ENCODE results near the gene XRCC4. TPM values are rescaled to one million over a fixed set of nuclear protein-coding genes. Genes with fewer than 3 reads are reported as not detected.

XRCC4 gene
- total and polyA plus RNA-seq, 7 experiments from 2014 or later = 2.9 to 12.2 (median 6.0) TPM

DNA sequence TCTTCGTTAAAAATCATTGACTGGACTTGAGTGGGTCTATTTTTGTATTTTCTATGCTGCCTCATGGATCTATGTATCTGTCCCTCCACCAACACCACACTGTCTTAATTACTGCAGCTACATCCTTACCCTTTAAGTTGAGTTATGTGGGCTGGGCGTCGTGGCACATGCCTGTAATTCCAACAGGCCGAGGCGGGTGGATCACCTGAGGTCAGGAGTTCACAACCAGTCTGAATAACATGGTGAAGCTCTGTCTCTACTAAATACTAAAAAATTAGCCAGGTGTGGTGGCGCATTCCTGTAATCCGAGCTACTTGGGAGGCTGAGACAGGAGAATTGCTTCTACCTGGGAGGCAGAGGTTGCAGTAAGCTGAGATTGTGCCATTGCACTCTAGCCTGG, 48.2 kb downstream of the XRCC4 start:
- Mint-ChIP-seq H3K4me3 (no peak overlapping the region), H3K9me3 (peaks cover 0 to 33% (median 12%) of the 10 kb centered on the region in 11 donors), H3K4me1 (no peaks in the 10 kb centered on the region), H3K27me3 (no peaks in the 10 kb centered on the region), H3K36me3 (peaks cover 9 to 40% (median 14%) of the 10 kb centered on the region in 5 donors), H3K27ac (no peak overlapping the region)
- ATAC-seq = no peak
- CTCF ChIA-PET = no interaction called here
- no peaks in the 10 kb centered on the region for H3K9me3 ChIP-seq (ENCODE audit: control insufficient read depth in 2 of 3, low read length in 3 of 3)
- H3K4me3 ChIP-seq (ENCODE audit: low read length) = no peak overlapping the region
- H3K27ac ChIP-seq (ENCODE audit: low read depth, low read length) = no peak overlapping the region
- H3K4me1 ChIP-seq (ENCODE audit: control insufficient read depth in 2 of 2, insufficient read depth in 2 of 2, low read length in 2 of 2) = no peaks in the 10 kb centered on the region
- POLR2A ChIA-PET = no interaction called here
- intact Hi-C loops (cut with micrococcal nuclease) = no loop called here
- H3K36me3 ChIP-seq (ENCODE audit: control insufficient read depth in 2 of 3, insufficient read depth in 3 of 3, low read length in 3 of 3) = no peaks in the 10 kb centered on the region
- DNase-seq = no peak
- H3K27me3 ChIP-seq (ENCODE audit: control insufficient read depth in 2 of 2, insufficient read depth in 2 of 2, low read length in 2 of 2) = no peaks in the 10 kb centered on the region

DNA sequence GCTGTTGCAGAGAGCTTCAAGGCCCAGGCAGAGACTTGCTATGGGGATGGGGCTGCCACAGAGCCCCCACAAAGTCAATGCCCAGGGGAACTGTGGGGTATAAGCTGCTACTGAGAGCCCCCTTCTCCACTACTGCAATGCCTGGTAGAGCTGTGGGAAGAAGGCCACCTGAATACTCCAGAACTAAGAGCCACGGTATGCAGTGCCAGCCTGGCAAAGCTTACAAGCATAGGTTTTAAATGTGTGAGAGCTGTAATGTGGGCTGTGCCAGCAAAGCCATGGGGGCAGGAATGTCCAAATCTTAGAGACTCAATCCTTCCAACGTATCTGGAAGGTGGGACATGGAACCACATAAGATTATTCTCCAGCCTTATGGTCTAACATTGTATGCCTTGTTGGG, 49.2 kb downstream of the XRCC4 start:
- POLR2A ChIA-PET = no interaction called here
- Histone ChIP-seq H3K9me3 (ENCODE audit: control insufficient read depth in 2 of 3, low read length in 3 of 3) (no peaks in the 10 kb centered on the region), H3K4me1 (ENCODE audit: control insufficient read depth in 2 of 2, insufficient read depth in 2 of 2, low read length in 2 of 2) (no peaks in the 10 kb centered on the region), H3K27me3 (ENCODE audit: control insufficient read depth in 2 of 2, insufficient read depth in 2 of 2, low read length in 2 of 2) (no peaks in the 10 kb centered on the region), H3K36me3 (ENCODE audit: control insufficient read depth in 2 of 3, insufficient read depth in 3 of 3, low read length in 3 of 3) (no peaks in the 10 kb centered on the region), H3K4me3 (ENCODE audit: low read length) (no peak overlapping the region), H3K27ac (ENCODE audit: low read depth, low read length) (no peak overlapping the region)
- Mint-ChIP-seq H3K4me3 (no peak overlapping the region), H3K4me1 (no peaks in the 10 kb centered on the region), H3K27me3 (no peaks in the 10 kb centered on the region), H3K9me3 (peaks cover 4 to 42% (median 12%) of the 10 kb centered on the region in 11 donors), H3K27ac (no peak overlapping the region), H3K36me3 (peaks cover 9 to 42% (median 17%) of the 10 kb centered on the region in 5 donors)
- CTCF ChIA-PET = no interaction called here
- ATAC-seq (no peak), DNase-seq (no peak)
- intact Hi-C loops (cut with micrococcal nuclease) = no loop called here

DNA sequence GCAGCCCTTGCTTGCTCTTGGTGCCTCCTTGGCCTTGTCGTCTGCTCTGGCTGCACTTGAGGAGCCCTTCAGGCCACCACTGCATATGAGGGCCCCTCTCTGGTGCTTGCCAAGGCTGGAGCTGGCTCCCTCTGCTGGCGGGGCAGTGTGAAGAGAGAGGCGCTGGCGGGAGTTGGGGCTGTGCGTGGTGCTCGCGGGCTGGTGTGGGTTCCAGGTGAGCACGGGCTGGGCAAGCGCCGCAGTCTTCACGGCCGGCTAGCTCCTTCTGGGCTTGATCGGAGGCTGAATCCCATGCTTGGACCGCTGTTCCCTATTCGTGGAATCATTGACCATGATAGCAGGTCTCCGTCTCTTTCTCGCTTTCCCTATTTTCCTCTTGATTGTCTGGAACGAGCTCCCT, 56.5 kb downstream of the XRCC4 start:
- H3K27me3 ChIP-seq (ENCODE audit: control insufficient read depth in 2 of 2, insufficient read depth in 2 of 2, low read length in 2 of 2) = no peaks in the 10 kb centered on the region

DNA sequence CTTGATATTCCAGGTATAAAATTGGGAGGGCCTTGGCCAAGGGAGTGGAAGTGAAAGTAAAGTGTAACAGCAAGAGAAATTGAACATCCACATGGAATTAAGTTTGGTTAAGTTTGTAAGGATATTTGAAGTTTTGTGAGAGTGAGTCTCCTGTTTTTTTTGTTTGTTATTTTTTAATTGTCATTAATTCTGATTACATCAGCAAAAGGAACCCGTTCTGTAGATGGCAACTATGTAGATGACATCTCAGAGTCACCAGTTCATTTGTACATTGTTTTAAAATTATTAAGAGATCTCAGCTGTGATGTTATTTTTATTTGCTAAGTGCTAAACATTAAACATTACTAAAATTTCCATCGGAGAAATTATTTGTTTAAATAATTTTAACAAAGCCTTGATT, 65.2 kb downstream of the XRCC4 start:
- DNase-seq = no peak
- no peaks in the 10 kb centered on the region for H3K4me1 ChIP-seq (ENCODE audit: control insufficient read depth in 2 of 2, insufficient read depth in 2 of 2, low read length in 2 of 2)
- no peak overlapping the region for H3K27ac ChIP-seq (ENCODE audit: low read depth, low read length)
- H3K36me3 ChIP-seq (ENCODE audit: control insufficient read depth in 2 of 3, insufficient read depth in 3 of 3, low read length in 3 of 3) = no peaks in the 10 kb centered on the region
- no peak overlapping the region for H3K4me3 ChIP-seq (ENCODE audit: low read length)
- Mint-ChIP-seq H3K27ac (no peak overlapping the region), H3K36me3 (peaks cover 3 to 30% (median 9%) of the 10 kb centered on the region in 5 donors), H3K9me3 (peaks cover 0 to 3% (median 0%) of the 10 kb centered on the region in 11 donors), H3K4me1 (peaks cover 0 to 5% (median 0%) of the 10 kb centered on the region in 7 donors), H3K27me3 (no peaks in the 10 kb centered on the region), H3K4me3 (no peak overlapping the region)
- no peak for ATAC-seq
- CTCF ChIA-PET = no interaction called here
- POLR2A ChIA-PET = no interaction called here
- no peaks in the 10 kb centered on the region for H3K27me3 ChIP-seq (ENCODE audit: control insufficient read depth in 2 of 2, insufficient read depth in 2 of 2, low read length in 2 of 2)
- intact Hi-C loops (cut with micrococcal nuclease) = no loop called here
- no peaks in the 10 kb centered on the region for H3K9me3 ChIP-seq (ENCODE audit: control insufficient read depth in 2 of 3, low read length in 3 of 3)

More for the DNA sequence above, 56.5 kb downstream of the XRCC4 start:
- Histone ChIP-seq H3K9me3 (ENCODE audit: control insufficient read depth in 2 of 3, low read length in 3 of 3) (no peaks in the 10 kb centered on the region), H3K36me3 (ENCODE audit: control insufficient read depth in 2 of 3, insufficient read depth in 3 of 3, low read length in 3 of 3) (no peaks in the 10 kb centered on the region), H3K4me1 (ENCODE audit: control insufficient read depth in 2 of 2, insufficient read depth in 2 of 2, low read length in 2 of 2) (no peaks in the 10 kb centered on the region), H3K4me3 (ENCODE audit: low read length) (no peak overlapping the region), H3K27ac (ENCODE audit: low read depth, low read length) (no peak overlapping the region)
- H3K4me1 Mint-ChIP-seq = no peaks in the 10 kb centered on the region
- peaks cover 4 to 51% (median 37%) of the 10 kb centered on the region in 5 donors for H3K36me3 Mint-ChIP-seq
- peaks cover 0 to 53% (median 19%) of the 10 kb centered on the region in 11 donors for H3K9me3 Mint-ChIP-seq
- intact Hi-C loops (cut with micrococcal nuclease) = no loop called here
- CTCF ChIA-PET = no interaction called here
- no peak for ATAC-seq
- no peak for DNase-seq
- no peak overlapping the region for H3K27ac Mint-ChIP-seq
- POLR2A ChIA-PET = no interaction called here
- H3K27me3 Mint-ChIP-seq = no peaks in the 10 kb centered on the region
- H3K4me3 Mint-ChIP-seq = no peak overlapping the region

DNA sequence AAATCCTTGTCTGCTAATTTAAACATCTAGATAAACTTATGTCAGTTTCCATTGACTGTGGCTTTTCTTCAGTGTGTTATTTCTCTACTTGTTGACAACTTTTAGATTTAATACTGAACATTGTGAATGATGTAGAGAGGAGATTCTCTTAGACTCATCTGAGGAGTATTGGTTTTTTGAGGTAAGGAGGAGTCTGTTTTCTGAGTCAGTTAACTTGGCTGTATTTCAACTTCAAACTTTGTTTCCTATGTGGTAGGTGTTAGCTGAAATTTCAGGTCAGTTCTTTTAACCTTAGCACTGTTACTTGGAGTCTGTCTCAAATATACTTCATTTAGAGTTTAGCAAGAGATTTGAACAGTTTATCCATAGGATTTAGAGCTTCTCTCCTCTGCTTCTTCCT, 67.9 kb downstream of the XRCC4 start:
- H3K27ac ChIP-seq (ENCODE audit: low read depth, low read length) = no peak overlapping the region
- POLR2A ChIA-PET = no interaction called here
- no peaks in the 10 kb centered on the region for H3K9me3 ChIP-seq (ENCODE audit: control insufficient read depth in 2 of 3, low read length in 3 of 3)
- Mint-ChIP-seq H3K4me3 (no peak overlapping the region), H3K27me3 (no peaks in the 10 kb centered on the region), H3K4me1 (peaks cover 0 to 5% (median 0%) of the 10 kb centered on the region in 7 donors), H3K9me3 (peaks cover 0 to 3% (median 0%) of the 10 kb centered on the region in 11 donors), H3K27ac (no peak overlapping the region), H3K36me3 (peaks cover 0 to 26% (median 9%) of the 10 kb centered on the region in 5 donors)
- no peaks in the 10 kb centered on the region for H3K27me3 ChIP-seq (ENCODE audit: control insufficient read depth in 2 of 2, insufficient read depth in 2 of 2, low read length in 2 of 2)
- intact Hi-C loops (cut with micrococcal nuclease) = no loop called here
- DNase-seq (no peak), ATAC-seq (no peak)
- CTCF ChIA-PET = no interaction called here
- no peaks in the 10 kb centered on the region for H3K36me3 ChIP-seq (ENCODE audit: control insufficient read depth in 2 of 3, insufficient read depth in 3 of 3, low read length in 3 of 3)
- H3K4me1 ChIP-seq (ENCODE audit: control insufficient read depth in 2 of 2, insufficient read depth in 2 of 2, low read length in 2 of 2) = no peaks in the 10 kb centered on the region
- no peak overlapping the region for H3K4me3 ChIP-seq (ENCODE audit: low read length)

DNA sequence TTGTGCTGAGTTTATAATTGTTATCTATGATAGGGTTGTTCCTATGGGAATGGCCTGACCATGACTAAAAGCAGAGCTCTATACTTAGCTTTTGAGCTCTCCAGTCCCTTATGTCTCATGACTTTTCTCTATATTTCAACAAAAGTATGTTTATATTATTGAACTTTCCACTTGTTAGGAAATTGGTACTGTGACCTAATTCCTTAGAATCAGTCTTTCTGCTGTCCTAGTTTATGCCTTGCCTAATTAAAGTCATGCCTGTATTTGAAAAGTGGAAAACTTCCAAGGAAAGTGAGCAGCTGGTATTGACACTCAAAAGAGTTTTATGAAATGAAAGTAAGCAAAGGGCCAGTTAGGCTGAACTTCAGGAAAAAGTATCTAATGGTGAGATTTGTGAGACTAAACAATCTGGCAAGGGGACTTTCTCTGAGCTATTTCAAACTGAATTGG, 68.6 kb downstream of the XRCC4 start:
- Histone ChIP-seq H3K4me3 (ENCODE audit: low read length) (no peak overlapping the region), H3K27ac (ENCODE audit: low read depth, low read length) (no peak overlapping the region), H3K9me3 (ENCODE audit: control insufficient read depth in 2 of 3, low read length in 3 of 3) (no peaks in the 10 kb centered on the region), H3K27me3 (ENCODE audit: control insufficient read depth in 2 of 2, insufficient read depth in 2 of 2, low read length in 2 of 2) (no peaks in the 10 kb centered on the region), H3K4me1 (ENCODE audit: control insufficient read depth in 2 of 2, insufficient read depth in 2 of 2, low read length in 2 of 2) (no peaks in the 10 kb centered on the region), H3K36me3 (ENCODE audit: control insufficient read depth in 2 of 3, insufficient read depth in 3 of 3, low read length in 3 of 3) (no peaks in the 10 kb centered on the region)
- ATAC-seq (no peak), DNase-seq (no peak)
- Mint-ChIP-seq H3K36me3 (peaks cover 0 to 21% (median 9%) of the 10 kb centered on the region in 5 donors), H3K9me3 (peaks cover 0 to 3% (median 0%) of the 10 kb centered on the region in 11 donors), H3K4me3 (no peak overlapping the region), H3K27me3 (no peaks in the 10 kb centered on the region), H3K27ac (no peak overlapping the region), H3K4me1 (peaks cover 0 to 5% (median 0%) of the 10 kb centered on the region in 7 donors)
- ChIA-PET CTCF (no interaction called here), POLR2A (no interaction called here)
- intact Hi-C loops (cut with micrococcal nuclease) = no loop called here

DNA sequence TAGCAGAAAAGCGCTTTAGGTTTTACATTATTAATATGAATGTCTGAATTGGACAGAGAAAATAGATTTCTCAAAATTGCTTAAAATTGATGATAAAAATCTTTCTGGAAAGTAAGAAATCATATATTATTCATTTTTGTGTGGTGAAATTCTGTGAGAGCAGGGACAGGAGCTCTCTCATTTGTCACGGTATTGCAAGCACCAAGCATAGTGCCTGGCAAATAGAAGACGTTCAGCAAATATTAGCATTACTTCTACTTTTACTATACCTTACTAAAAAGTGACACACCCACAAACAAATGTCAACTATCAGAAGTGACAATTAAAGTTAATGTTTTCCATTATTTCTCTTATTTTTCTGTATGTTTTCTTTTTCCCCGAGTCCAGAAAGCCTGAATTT, 69.1 kb downstream of the XRCC4 start:
- H3K4me3 Mint-ChIP-seq = no peak overlapping the region
- peaks cover 0 to 18% (median 9%) of the 10 kb centered on the region in 5 donors for H3K36me3 Mint-ChIP-seq
- no peak overlapping the region for H3K27ac Mint-ChIP-seq
- Histone ChIP-seq H3K27me3 (ENCODE audit: control insufficient read depth in 2 of 2, insufficient read depth in 2 of 2, low read length in 2 of 2) (no peaks in the 10 kb centered on the region), H3K9me3 (ENCODE audit: control insufficient read depth in 2 of 3, low read length in 3 of 3) (no peaks in the 10 kb centered on the region), H3K27ac (ENCODE audit: low read depth, low read length) (no peak overlapping the region), H3K4me3 (ENCODE audit: low read length) (no peak overlapping the region), H3K4me1 (ENCODE audit: control insufficient read depth in 2 of 2, insufficient read depth in 2 of 2, low read length in 2 of 2) (no peaks in the 10 kb centered on the region), H3K36me3 (ENCODE audit: control insufficient read depth in 2 of 3, insufficient read depth in 3 of 3, low read length in 3 of 3) (no peaks in the 10 kb centered on the region)
- ChIA-PET CTCF (no interaction called here), POLR2A (no interaction called here)
- peaks cover 0 to 3% (median 0%) of the 10 kb centered on the region in 11 donors for H3K9me3 Mint-ChIP-seq
- intact Hi-C loops (cut with micrococcal nuclease) = no loop called here
- peaks cover 0 to 5% (median 0%) of the 10 kb centered on the region in 7 donors for H3K4me1 Mint-ChIP-seq
- DNase-seq = no peak
- ATAC-seq = no peak
- H3K27me3 Mint-ChIP-seq = no peaks in the 10 kb centered on the region
